Ishikawa (cell line): ENCODE results near the gene SYNE1.

ENCODE experiments used
- CEBPB ChIP-seq: IDR thresholded peaks from 2 replicates; pipeline ENCODE4 v1.6.1; 2012
- CREB1 ChIP-seq: IDR thresholded peaks from 2 replicates; pipeline ENCODE4 v1.6.1; 2012; ENCODE audit warnings: low read depth
- EP300 ChIP-seq: IDR thresholded peaks from 2 replicates; pipeline ENCODE4 v1.6.1; 2012; ENCODE audit warnings: borderline replicate concordance
- FOXM1 ChIP-seq: IDR thresholded peaks from 2 replicates; pipeline ENCODE4 v1.6.1; 2012; ENCODE audit warnings: low read depth, borderline replicate concordance
- RAD21 ChIP-seq: IDR thresholded peaks from 2 replicates; pipeline ENCODE4 v1.6.1; 2012; ENCODE audit warnings: low read depth
- REST ChIP-seq: IDR thresholded peaks from 2 replicates; pipeline ENCODE4 v1.6.1; 2012; ENCODE audit warnings: low read depth, mild to moderate bottlenecking
- TAF1 ChIP-seq: IDR thresholded peaks from 2 replicates; pipeline ENCODE4 v1.6.1; 2012; ENCODE audit warnings: low read depth, mild to moderate bottlenecking
- YY1 ChIP-seq: IDR thresholded peaks from 2 replicates; pipeline ENCODE4 v1.6.1; 2012; ENCODE audit warnings: low read depth
- ZBTB7A ChIP-seq: IDR thresholded peaks from 2 replicates; pipeline ENCODE4 v1.6.1; 2012; ENCODE audit warnings: low read depth
- TF ChIP-seq, protein P1 (sequence below): IDR thresholded peaks from 2 replicates; pipeline ENCODE4 v1.6.1; 2012

GRCh38 chr6:152071843-152072242 is 565.3 kb downstream of the SYNE1 start:
- TF ChIP-seq ZBTB7A: no peak
- no peak for TF ChIP-seq TAF1
- TF ChIP-seq CREB1: no peak
- TF ChIP-seq YY1: no peak
- TF ChIP-seq, protein P1, sequence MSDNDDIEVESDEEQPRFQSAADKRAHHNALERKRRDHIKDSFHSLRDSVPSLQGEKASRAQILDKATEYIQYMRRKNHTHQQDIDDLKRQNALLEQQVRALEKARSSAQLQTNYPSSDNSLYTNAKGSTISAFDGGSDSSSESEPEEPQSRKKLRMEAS: no peak
- TF ChIP-seq REST: no peak
- no peak for TF ChIP-seq RAD21
- TF ChIP-seq FOXM1: no peak
- no peak for TF ChIP-seq EP300
- no peak for TF ChIP-seq CEBPB
